ENCODE results near the gene TXNRD3. TPM values are rescaled to one million over a fixed set of nuclear protein-coding genes. Genes with fewer than 3 reads are reported as not detected.
"Not testable (repeated sequence)": the region's sequence is repeated elsewhere in the genome, so short reads cannot be mapped to it uniquely, and the experiment has no call there.

Gene TXNRD3
- total and polyA plus RNA-seq, 2 experiments from 2014 or later = 10.4 to 13.1 TPM

- no peaks in the 10 kb centered on the region for H3K9me2 ChIP-seq (replicated peaks; ENCODE audit: insufficient read depth)
- no peaks in the 10 kb centered on the region for H3K4me1 ChIP-seq (ENCODE audit: insufficient read depth)
- TF ChIP-seq EZH2 (IDR thresholded peaks at IDR 0.05; ENCODE audit: borderline replicate concordance) (no peak), EZH2phosphoT487 (IDR thresholded peaks at IDR 0.05; ENCODE audit: low read depth, severe bottlenecking, unreplicated experiment) (no peak), CTCF (IDR thresholded peaks at IDR 0.05; ENCODE audit: poor library complexity) (no peak)
- H3K9me3 ChIP-seq (ENCODE audit: low read depth) = no peaks in the 10 kb centered on the region
- DNase-seq (ENCODE audit: low spot score) = no peak
- no peak overlapping the region for H3K4me3 ChIP-seq
- no peaks in the 10 kb centered on the region for H3K79me2 ChIP-seq
- no peak overlapping the region for H3K4me2 ChIP-seq
- H4K20me1 ChIP-seq (ENCODE audit: insufficient read depth, poor library complexity, severe bottlenecking) = no peaks in the 10 kb centered on the region
- no peak overlapping the region for H2AFZ ChIP-seq
- H3K27ac ChIP-seq = no peak overlapping the region
- H3K27me3 ChIP-seq = no peaks in the 10 kb centered on the region
- no peaks in the 10 kb centered on the region for H3K36me3 ChIP-seq (replicated peaks; ENCODE audit: insufficient read depth, low read depth)
- 13% methylated on average over 1 of the region's 1 CpG for WGBS (ENCODE audit: low lambda C conversion rate, missing lambda C conversion rate)
These were observed 55.8 kb downstream of the TXNRD3 start for GRCh38 chr3:126599101-126599500.

- not testable (repeated sequence) for H3K27me3 ChIP-seq; H2AFZ ChIP-seq; H3K79me2 ChIP-seq; H3K4me1 ChIP-seq (ENCODE audit: insufficient read depth); H3K9me2 ChIP-seq (replicated peaks; ENCODE audit: insufficient read depth); H3K4me2 ChIP-seq; H3K36me3 ChIP-seq (replicated peaks; ENCODE audit: insufficient read depth, low read depth); H3K9me3 ChIP-seq (ENCODE audit: low read depth); DNase-seq (ENCODE audit: low spot score); H4K20me1 ChIP-seq (ENCODE audit: insufficient read depth, poor library complexity, severe bottlenecking); H3K4me3 ChIP-seq; H3K27ac ChIP-seq
- WGBS (ENCODE audit: low lambda C conversion rate, missing lambda C conversion rate) = 98% methylated on average over 4 of the region's 4 CpGs
These were observed 59.4 kb downstream of the TXNRD3 start for GRCh38 chr3:126595479-126595878.

GRCh38 chr3:126591515-126591914 lies 63.4 kb downstream of the TXNRD3 start:
- not testable (repeated sequence) for H2AFZ ChIP-seq; H3K36me3 ChIP-seq (replicated peaks; ENCODE audit: insufficient read depth, low read depth); H4K20me1 ChIP-seq (ENCODE audit: insufficient read depth, poor library complexity, severe bottlenecking); H3K4me2 ChIP-seq; H3K9me2 ChIP-seq (replicated peaks; ENCODE audit: insufficient read depth); H3K79me2 ChIP-seq; H3K27ac ChIP-seq; DNase-seq (ENCODE audit: low spot score); H3K4me3 ChIP-seq; H3K27me3 ChIP-seq; H3K4me1 ChIP-seq (ENCODE audit: insufficient read depth); H3K9me3 ChIP-seq (ENCODE audit: low read depth)
- WGBS (ENCODE audit: low lambda C conversion rate, missing lambda C conversion rate) = 81% methylated on average over 5 of the region's 5 CpGs

- Histone ChIP-seq H3K27me3 (no peaks in the 10 kb centered on the region), H3K36me3 (replicated peaks; ENCODE audit: insufficient read depth, low read depth) (no peaks in the 10 kb centered on the region), H3K4me3 (no peak overlapping the region), H3K9me3 (ENCODE audit: low read depth) (no peaks in the 10 kb centered on the region), H3K79me2 (no peaks in the 10 kb centered on the region), H4K20me1 (ENCODE audit: insufficient read depth, poor library complexity, severe bottlenecking) (no peaks in the 10 kb centered on the region), H3K4me1 (ENCODE audit: insufficient read depth) (no peaks in the 10 kb centered on the region), H3K9me2 (replicated peaks; ENCODE audit: insufficient read depth) (no peaks in the 10 kb centered on the region), H2AFZ (no peak overlapping the region), H3K27ac (no peak overlapping the region), H3K4me2 (no peak overlapping the region)
- DNase-seq (ENCODE audit: low spot score) = no peak
- no peak for TF ChIP-seq CTCF (IDR thresholded peaks at IDR 0.05; ENCODE audit: poor library complexity)
- TF ChIP-seq EZH2 (IDR thresholded peaks at IDR 0.05; ENCODE audit: borderline replicate concordance) = no peak
- no peak for TF ChIP-seq EZH2phosphoT487 (IDR thresholded peaks at IDR 0.05; ENCODE audit: low read depth, severe bottlenecking, unreplicated experiment)
- 79% methylated on average over 4 of the region's 4 CpGs for WGBS (ENCODE audit: low lambda C conversion rate, missing lambda C conversion rate)
These were observed 72.6 kb downstream of the TXNRD3 start for GRCh38 chr3:126582311-126582710.

- no peaks in the 10 kb centered on the region for H3K27me3 ChIP-seq
- no peak for DNase-seq (ENCODE audit: low spot score)
- H3K36me3 ChIP-seq (replicated peaks; ENCODE audit: insufficient read depth, low read depth) = no peaks in the 10 kb centered on the region
- H3K4me2 ChIP-seq = no peak overlapping the region
- no peaks in the 10 kb centered on the region for H4K20me1 ChIP-seq (ENCODE audit: insufficient read depth, poor library complexity, severe bottlenecking)
- no peaks in the 10 kb centered on the region for H3K4me1 ChIP-seq (ENCODE audit: insufficient read depth)
- no peaks in the 10 kb centered on the region for H3K9me3 ChIP-seq (ENCODE audit: low read depth)
- 93% methylated on average over 2 of the region's 2 CpGs for WGBS (ENCODE audit: low lambda C conversion rate, missing lambda C conversion rate)
- TF ChIP-seq EZH2phosphoT487 (IDR thresholded peaks at IDR 0.05; ENCODE audit: low read depth, severe bottlenecking, unreplicated experiment) (no peak), CTCF (IDR thresholded peaks at IDR 0.05; ENCODE audit: poor library complexity) (no peak), EZH2 (IDR thresholded peaks at IDR 0.05; ENCODE audit: borderline replicate concordance) (no peak)
- no peaks in the 10 kb centered on the region for H3K79me2 ChIP-seq
- H3K27ac ChIP-seq = no peak overlapping the region
- no peak overlapping the region for H3K4me3 ChIP-seq
- no peaks in the 10 kb centered on the region for H3K9me2 ChIP-seq (replicated peaks; ENCODE audit: insufficient read depth)
- no peak overlapping the region for H2AFZ ChIP-seq
These were observed 73.4 kb downstream of the TXNRD3 start for GRCh38 chr3:126581569-126581968.

Data from hepatocyte (in vitro differentiated cells).